ENCODE results near the gene CCER1. TPM values are rescaled to one million over a fixed set of nuclear protein-coding genes. Genes with fewer than 3 reads are reported as not detected.

The CCER1 gene
- total RNA-seq, 4 donors from 2014 or later = not detected

DNA sequence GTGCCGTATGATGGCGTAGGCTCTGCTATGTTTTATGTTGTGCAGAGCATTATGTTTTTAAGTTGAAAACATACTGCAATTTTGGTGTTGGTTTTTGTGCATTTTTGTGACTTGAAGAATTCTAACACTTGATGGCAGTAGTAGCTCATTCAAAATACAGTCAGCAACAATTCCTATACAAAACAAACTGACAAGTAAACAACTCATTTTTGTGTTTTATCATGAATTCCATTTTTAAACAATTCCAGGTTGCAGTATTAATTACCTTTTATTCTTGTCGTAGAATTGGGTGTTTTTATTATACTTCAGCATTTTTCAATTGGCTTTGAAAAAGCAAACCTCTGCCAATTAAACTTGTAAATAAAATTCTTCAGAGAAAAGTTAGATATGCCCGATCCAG is 4.1 kb upstream of the CCER1 start:
- ATAC-seq (ENCODE audit: low FRiP score) = no peak
- TF ChIP-seq, protein P1, sequence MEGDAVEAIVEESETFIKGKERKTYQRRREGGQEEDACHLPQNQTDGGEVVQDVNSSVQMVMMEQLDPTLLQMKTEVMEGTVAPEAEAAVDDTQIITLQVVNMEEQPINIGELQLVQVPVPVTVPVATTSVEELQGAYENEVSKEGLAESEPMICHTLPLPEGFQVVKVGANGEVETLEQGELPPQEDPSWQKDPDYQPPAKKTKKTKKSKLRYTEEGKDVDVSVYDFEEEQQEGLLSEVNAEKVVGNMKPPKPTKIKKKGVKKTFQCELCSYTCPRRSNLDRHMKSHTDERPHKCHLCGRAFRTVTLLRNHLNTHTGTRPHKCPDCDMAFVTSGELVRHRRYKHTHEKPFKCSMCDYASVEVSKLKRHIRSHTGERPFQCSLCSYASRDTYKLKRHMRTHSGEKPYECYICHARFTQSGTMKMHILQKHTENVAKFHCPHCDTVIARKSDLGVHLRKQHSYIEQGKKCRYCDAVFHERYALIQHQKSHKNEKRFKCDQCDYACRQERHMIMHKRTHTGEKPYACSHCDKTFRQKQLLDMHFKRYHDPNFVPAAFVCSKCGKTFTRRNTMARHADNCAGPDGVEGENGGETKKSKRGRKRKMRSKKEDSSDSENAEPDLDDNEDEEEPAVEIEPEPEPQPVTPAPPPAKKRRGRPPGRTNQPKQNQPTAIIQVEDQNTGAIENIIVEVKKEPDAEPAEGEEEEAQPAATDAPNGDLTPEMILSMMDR (IDR thresholded peaks at IDR 0.05) = no peak
- no peak for DNase-seq (ENCODE audit: low spot score)

DNA sequence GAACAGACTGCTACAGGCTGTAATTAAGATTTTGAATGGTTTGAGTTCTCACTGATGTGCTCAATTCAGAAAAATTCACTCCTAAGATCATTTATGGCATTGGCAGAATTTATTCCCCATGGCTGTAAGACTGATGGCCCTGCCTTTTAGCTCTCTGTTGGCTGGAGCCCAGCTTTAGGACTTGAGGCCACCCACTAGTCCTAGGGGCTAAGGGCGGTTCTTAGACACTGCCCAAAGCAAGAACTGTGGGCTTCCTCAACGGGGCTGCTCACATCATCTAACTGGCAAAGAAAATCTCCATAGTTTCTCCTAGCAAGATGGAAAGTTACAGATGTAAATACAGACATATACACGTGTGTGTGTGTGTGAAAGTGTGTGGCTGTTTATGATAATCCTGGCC is 3.4 kb upstream of the CCER1 start:
- TF ChIP-seq, protein P1 (IDR thresholded peaks at IDR 0.05) = no peak
- no peak for ATAC-seq (ENCODE audit: low FRiP score)
- DNase-seq (ENCODE audit: low spot score) = no peak

DNA sequence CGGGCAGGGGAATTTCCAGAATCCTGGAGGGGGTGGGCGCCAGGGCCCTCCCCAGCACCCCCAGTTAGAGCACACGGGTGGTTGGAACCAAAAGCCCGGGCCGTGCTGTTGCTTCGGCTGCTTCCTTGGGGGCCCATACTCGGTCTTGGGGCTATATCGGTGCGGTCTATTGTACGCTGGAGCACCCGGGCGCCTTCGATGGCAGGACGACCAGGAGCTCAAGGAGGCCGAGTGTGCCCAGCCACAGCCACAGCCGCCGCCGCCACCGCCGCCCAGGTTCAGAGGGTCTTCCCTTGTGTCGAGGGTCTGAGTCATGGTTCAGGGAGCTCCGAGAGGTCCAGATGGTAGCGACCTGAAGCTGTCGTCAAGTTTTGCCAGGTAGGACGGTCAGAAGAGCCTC is 548 bp downstream of the CCER1 start:
- TF ChIP-seq, protein P1 (IDR thresholded peaks at IDR 0.05) = no peak
- ATAC-seq (ENCODE audit: low FRiP score) = no peak
- DNase-seq (ENCODE audit: low spot score) = no peak

DNA sequence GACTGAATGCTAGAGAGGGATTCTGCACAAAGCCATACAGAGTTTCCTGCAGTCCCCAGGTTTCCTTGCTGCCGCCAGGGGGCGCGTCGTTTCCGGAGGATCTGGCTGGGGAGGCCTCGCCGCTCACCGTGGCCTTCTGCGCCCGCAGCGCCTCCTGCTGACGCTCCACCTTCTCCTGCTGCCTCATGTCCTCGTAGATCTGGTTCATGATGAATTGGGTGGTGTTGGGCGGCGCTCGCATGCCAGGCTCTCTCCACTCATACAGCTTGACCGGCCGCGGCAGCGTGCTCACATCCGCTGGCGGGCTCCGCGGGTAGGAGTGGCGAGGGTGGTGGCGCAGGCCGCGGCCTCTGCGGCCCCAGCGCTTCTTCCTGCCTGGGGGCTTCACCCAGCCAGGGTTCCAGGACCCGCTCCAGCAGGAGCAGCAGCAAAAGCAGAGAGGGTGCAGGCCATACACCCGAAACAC is 987 bp downstream of the CCER1 start:
- TF ChIP-seq, protein P1 (IDR thresholded peaks at IDR 0.05) = no peak
- ATAC-seq (ENCODE audit: low FRiP score) (no peak), DNase-seq (ENCODE audit: low spot score) (no peak)

DNA sequence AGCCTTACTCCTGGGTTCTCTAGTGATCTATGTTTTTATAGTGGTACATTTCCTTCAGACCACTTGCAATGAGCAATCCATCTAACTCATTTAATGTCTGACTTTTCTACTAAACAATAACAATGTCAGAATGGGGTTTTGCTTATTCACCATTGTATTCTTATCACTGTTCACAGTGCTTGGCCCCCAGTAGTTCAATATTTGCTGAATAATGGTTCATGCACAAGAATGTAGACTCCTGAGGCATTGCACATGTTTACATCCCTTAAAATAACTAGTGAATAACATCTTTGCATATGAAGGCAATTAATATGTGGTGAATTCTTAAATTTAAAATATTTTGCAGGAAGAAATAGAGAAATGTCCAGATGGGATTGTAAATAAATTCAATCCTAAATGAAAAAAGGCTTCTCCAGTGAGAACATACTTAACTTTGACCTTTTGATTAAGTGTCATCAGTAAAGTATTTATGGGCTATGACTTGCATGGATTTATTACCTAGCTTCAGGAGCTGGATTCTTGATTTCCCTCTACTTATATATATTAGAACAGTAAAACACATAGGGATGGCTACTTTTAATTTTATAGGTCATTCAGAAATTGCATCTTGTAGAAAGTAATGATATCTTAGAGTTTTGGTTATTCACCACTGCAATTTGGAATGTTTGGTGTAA is 3.4 kb downstream of the CCER1 start:
- ATAC-seq (ENCODE audit: low FRiP score) (no peak), DNase-seq (ENCODE audit: low spot score) (no peak)
- TF ChIP-seq, protein P1 (IDR thresholded peaks at IDR 0.05) = no peak

DNA sequence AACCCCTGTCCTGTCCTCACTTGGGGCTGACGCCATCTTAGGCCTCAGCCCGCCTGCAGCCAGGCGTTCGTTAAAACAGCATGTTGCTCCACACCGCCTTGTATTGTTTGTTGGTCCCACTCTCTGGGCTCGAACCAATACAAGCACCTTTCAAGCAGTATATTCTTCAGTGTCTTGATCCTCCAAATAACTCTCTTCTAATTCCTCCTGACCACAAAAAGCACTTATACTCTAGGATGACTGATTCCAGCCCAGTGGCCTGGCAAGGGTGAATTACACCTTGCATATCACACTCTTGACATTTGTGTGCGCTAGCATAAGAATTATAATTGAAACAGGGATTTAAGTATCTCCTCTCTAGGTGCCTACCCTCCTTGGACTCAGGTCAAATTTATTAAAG is 7.1 kb downstream of the CCER1 start:
- DNase-seq (ENCODE audit: low spot score) (no peak), ATAC-seq (ENCODE audit: low FRiP score) (no peak)
- TF ChIP-seq, protein P1 (IDR thresholded peaks at IDR 0.05) = no peak

DNA sequence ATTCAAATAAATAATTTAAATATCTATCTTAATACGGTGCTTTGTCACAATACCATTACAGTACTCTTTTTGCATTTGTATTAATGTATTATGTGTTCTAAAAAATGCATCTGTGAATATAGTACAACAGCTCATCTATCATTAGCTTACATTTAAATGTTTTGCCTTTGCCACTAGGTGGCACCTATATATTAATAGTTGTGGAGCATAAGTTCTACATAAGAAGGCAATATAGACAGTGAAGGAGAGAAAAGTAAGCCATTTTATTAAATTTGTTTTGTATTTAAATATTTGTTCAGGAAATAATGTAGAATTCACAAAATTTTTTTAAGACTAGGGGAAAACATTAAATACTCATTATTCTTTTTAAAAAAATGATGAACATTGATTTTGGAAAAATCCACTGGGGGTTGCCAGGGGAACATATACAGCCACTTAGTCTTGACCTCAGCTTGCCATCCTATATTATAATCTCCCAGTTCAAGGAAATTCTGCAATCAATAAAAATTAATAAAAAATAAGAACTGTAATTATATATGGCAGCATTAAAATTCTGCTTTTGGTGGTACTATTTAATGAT is 9.8 kb downstream of the CCER1 start:
- ATAC-seq (ENCODE audit: low FRiP score) (no peak), DNase-seq (ENCODE audit: low spot score) (no peak)
- TF ChIP-seq, protein P1 (IDR thresholded peaks at IDR 0.05) = no peak
